AG09309 (cell line): Measurements from ENCODE around the gene PTPN2.

Source experiments
- DNase-seq: peaks from one replicate; pipeline ENCODE4 v3.0.0-alpha.2; 2010; ENCODE audit warnings: low read depth
- H3K4me3 ChIP-seq: 2 replicates; pipeline ENCODE4 v1.5.1; 2011; ENCODE audit warnings: mild to moderate bottlenecking, low read depth, low read length, moderate library complexity; ENCODE audit not compliant: control insufficient read depth
- TF ChIP-seq, protein P1 (sequence below): IDR thresholded peaks from 2 replicates; pipeline ENCODE4 v1.5.1; 2011; ENCODE audit warnings: mild to moderate bottlenecking, low read depth, low read length, inconsistent platforms; ENCODE audit not compliant: insufficient read depth, control insufficient read depth; ENCODE audit errors: missing control alignments

The PTPN2 gene

DNA sequence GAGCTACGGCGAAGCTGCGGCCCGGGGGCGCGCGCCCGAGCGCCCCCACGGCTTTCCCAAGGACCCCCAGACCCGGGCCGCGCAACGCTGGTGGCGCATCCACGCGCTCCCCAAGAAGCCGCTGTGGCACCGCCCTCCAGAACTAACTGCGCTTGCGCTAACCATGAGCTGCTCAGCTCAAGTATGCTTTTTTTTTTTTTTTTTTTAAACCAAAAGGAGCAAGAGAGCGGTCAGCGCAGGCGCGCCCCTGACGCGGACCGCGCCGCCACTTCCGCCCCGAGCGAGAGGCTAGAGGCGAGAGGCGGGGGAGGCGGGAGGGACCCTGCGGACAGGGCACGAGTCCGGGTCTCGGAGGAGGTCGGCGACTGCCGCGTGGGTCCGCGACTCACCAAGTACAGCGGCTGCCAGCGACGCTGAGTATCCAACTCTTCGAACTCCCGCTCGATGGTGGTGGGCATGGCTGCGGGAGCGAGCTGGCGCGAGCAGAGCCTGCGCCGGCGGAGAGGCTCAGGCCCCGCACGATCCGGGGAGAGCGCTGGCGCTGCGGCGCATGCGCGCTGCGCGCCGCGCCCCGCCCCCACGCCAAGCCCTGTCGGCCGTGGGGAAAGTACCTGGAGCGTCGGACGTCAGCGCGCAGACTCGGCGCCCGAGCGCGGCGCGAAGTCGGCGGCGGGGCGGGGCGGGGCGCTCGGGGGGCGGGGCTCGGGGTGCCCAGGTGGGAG lies at the start of gene PTPN2:
TSS of gene PTPN2 (minus strand) at position 554 of the 722 bp plus-strand sequence. CDS start at position 458, 96 bp downstream.
- DNase-seq = peak; percentile 84
- peak within 1 kb of the TSS; percentile 83 for H3K4me3 ChIP-seq
- TF ChIP-seq, protein P1, sequence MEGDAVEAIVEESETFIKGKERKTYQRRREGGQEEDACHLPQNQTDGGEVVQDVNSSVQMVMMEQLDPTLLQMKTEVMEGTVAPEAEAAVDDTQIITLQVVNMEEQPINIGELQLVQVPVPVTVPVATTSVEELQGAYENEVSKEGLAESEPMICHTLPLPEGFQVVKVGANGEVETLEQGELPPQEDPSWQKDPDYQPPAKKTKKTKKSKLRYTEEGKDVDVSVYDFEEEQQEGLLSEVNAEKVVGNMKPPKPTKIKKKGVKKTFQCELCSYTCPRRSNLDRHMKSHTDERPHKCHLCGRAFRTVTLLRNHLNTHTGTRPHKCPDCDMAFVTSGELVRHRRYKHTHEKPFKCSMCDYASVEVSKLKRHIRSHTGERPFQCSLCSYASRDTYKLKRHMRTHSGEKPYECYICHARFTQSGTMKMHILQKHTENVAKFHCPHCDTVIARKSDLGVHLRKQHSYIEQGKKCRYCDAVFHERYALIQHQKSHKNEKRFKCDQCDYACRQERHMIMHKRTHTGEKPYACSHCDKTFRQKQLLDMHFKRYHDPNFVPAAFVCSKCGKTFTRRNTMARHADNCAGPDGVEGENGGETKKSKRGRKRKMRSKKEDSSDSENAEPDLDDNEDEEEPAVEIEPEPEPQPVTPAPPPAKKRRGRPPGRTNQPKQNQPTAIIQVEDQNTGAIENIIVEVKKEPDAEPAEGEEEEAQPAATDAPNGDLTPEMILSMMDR = no peak

DNA sequence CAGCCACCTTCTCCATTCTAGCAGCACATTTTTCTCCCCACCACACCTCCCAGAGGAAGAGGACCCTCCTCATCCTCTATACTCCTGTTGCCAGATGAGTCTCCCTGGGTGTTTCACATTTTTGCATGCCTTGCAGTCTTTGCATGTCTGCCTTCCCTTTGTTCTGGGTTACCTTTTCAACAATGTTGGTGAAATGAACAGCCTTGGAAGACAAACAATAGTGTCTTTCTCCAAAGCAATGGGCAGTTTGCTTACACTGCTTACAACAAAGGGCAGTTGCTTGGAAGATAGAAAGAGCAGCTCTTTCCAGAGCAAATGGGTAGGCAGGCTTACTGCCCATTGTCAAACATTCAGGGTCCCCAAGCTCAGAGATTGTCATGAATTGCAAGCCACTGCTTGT lies 49.3 kb upstream of the PTPN2 start:
- TF ChIP-seq, protein P1 = no peak
- DNase-seq = no peak

DNA sequence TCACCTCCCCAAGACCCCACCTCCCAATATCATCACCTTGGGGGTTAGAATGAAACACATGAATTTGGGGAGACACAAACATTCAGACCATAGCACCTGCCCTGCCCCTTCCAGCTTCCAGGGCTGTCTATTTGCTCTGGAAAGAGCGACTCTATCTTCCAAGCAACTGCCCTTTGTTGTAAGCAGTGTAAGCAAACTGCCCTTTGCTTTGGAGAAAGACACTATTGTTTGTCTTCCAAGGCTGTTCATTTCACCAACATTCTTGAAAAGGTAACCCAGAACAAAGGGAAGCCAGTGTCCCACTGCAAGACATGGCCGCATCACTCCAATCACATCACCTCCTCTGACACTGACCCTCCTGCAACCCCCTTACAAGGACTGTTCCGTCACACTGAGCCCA lies 46.9 kb upstream of the PTPN2 start:
- TF ChIP-seq, protein P1 = no peak
- no peak for DNase-seq
- no peak overlapping the region for H3K4me3 ChIP-seq

More for the DNA sequence above, 49.3 kb upstream of the PTPN2 start:
- H3K4me3 ChIP-seq = no peak overlapping the region

DNA sequence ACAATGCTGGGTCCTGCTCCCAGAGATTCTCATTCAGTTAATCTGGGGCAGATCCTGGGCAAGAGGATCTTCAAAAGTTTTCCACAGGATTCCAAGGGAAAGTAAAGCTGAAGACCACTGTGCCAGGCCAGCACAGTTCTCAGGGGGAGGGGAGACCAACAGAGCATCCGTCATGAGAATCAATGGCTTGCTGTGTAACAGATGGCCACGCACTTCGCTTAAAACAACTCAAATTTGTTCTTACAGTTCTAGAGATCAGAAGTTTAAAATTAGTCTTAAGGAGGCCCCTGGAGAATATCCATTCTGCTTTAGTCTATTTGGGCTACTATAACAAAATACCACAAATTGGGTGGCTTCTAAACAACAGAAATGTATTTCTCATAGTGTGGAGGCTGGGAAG lies 46.3 kb upstream of the PTPN2 start:
- no peak for DNase-seq
- no peak overlapping the region for H3K4me3 ChIP-seq
- TF ChIP-seq, protein P1 = no peak

DNA sequence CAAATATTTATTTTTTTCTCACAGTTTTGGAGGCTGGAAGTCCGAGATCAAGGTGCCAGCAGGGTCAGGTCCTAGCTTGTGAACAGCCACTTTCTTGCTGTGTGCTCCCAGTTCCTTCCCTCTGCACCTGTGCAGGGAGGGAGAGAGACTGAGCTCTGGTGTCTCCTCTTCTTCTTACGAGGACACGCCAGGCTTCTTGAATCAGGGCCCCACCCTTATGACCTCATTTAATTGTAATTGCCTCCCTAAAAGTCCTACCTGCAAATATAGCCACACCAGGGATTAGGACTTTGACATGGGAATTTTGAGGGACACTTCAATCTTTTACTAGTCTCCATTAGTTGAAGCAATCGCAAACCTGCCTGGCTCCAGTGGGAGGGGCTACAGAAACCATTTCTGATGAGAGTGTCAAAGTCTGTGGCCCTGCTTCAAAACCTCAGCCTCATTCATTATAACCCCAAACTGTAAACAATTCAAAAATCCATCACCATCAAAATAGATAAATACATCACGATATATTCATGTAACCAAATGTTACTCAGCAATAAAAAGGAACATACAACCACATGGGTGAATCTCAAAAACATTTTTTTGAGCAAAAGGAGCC lies 45.5 kb upstream of the PTPN2 start:
- no peak overlapping the region for H3K4me3 ChIP-seq
- TF ChIP-seq, protein P1 = no peak
- DNase-seq = no peak

DNA sequence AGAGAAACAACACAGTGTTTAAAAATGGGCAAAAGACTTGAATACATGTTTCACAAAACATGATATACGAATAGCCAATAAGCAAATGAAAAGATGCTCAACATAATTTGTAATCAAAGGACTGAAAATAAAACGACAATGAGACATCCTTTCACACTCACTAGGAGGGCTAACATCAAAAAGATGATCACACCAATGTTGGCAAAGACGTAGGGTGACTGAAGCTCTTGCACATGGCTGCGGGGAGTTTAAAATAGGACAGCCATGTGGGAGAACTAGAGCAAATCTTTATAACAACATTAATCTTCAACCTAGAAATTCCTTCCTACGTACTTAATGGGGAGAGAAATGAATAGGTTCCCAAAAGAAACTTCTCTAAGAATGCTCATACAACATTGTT lies 44.6 kb upstream of the PTPN2 start:
- no peak for DNase-seq
- no peak overlapping the region for H3K4me3 ChIP-seq
- TF ChIP-seq, protein P1 = no peak
